B cell (primary cell): ENCODE results near the gene ULK4. TPM values are rescaled to one million over a fixed set of nuclear protein-coding genes. Genes with fewer than 3 reads are reported as not detected.

ENCODE experiments used
- ATAC-seq: fragments of 200-7000 bp; cut with Tn5 transposase; one replicate; pipeline ENCODE4 v1.10.0; 2021; ENCODE audit warnings: low read depth, mild to moderate bottlenecking, moderate number of reproducible peaks, moderate library complexity
- CTCF ChIA-PET: fragments of 350-600 bp; sonication (Branson Sonifier 250); formaldehyde crosslinking; loops from one replicate; lab custom pipeline; 2021; ENCODE audit warnings: antibody characterized with exemption, inconsistent platforms; lab: Charles Lee
- POLR2A ChIA-PET: fragments of 350-600 bp; sonication (Branson Sonifier 250); formaldehyde crosslinking; loops from one replicate; lab custom pipeline; 2021; ENCODE audit warnings: antibody characterized with exemption; lab: Charles Lee
- DNase-seq: peaks from one replicate; pipeline ENCODE4 v3.0.0; 2013
- H2AFZ ChIP-seq: 2 replicates; pipeline ENCODE4 v1.6.1; 2012; ENCODE audit warnings: mild to moderate bottlenecking, low read depth, low read length; ENCODE audit not compliant: insufficient read depth, poor library complexity, severe bottlenecking
- H3K27ac ChIP-seq, 2 donors: 1 replicate in 1 of 2; 2 replicates in 1 of 2; pipeline ENCODE4 v1.5.1; 2012 to 2013; ENCODE audit warnings: low read length in 2 of 2, mild to moderate bottlenecking in 2 of 2, moderate library complexity in 1 of 2
- H3K27me3 ChIP-seq, 4 experiments: fragments of 200-600 bp in 1 of 4; sonication (generic) in 1 of 4; replicated peaks in 1 of 4; 1 replicate in 2 of 4; 2 replicates in 2 of 4; pipeline versions ENCODE4 v1.6.1 to v1.7.0; 2013 to 2016; ENCODE audit warnings: low read length in 3 of 4, mild to moderate bottlenecking in 2 of 4, mixed read lengths in 1 of 4, moderate library complexity in 1 of 4; ENCODE audit not compliant: insufficient read depth in 4 of 4, control insufficient read depth in 3 of 4; ENCODE audit errors: control extremely low read depth in 1 of 4
- H3K36me3 ChIP-seq, 2 experiments: replicated peaks in 1 of 2; 1 replicate in 1 of 2; 2 replicates in 1 of 2; pipeline versions ENCODE4 v1.6.1 to v1.7.1; 2013; ENCODE audit warnings: low read length in 1 of 2; ENCODE audit not compliant: insufficient read depth in 2 of 2, control insufficient read depth in 1 of 2; ENCODE audit errors: control extremely low read depth in 1 of 2, extremely low read depth in 1 of 2
- H3K4me1 ChIP-seq, 2 donors: fragments of 200-600 bp in 1 of 2; sonication (generic) in 1 of 2; 1 replicate in 1 of 2; 2 replicates in 1 of 2; pipeline versions ENCODE4 v1.5.1 to v1.6.1; 2013 to 2017; ENCODE audit warnings: low read length in 2 of 2; ENCODE audit not compliant: control insufficient read depth in 2 of 2, insufficient read depth in 2 of 2
- H3K4me2 ChIP-seq: replicated peaks from 2 replicates; pipeline ENCODE3; 2012; ENCODE audit warnings: mild to moderate bottlenecking, low read depth, low read length; ENCODE audit not compliant: poor library complexity, severe bottlenecking
- H3K4me3 ChIP-seq, 5 experiments: fragments of 200-600 bp in 1 of 5; sonication (generic) in 1 of 5; 1 replicate in 3 of 5; 2 replicates in 2 of 5; pipeline versions ENCODE4 v1.5.1 to v1.7.0; 2011 to 2016; ENCODE audit warnings: low read length in 4 of 5, mild to moderate bottlenecking in 4 of 5, low read depth in 2 of 5, control low read depth in 1 of 5, moderate library complexity in 1 of 5; ENCODE audit not compliant: insufficient read depth in 1 of 5; ENCODE audit errors: control extremely low read depth in 1 of 5, extremely low read depth in 1 of 5
- H3K79me2 ChIP-seq: fragments of 200-600 bp; sonication (generic); one replicate; pipeline ENCODE4 v1.6.0; 2016; ENCODE audit warnings: low read length; ENCODE audit not compliant: control insufficient read depth, insufficient read depth
- H3K9ac ChIP-seq: fragments of 200-600 bp; sonication (generic); 2 replicates; pipeline ENCODE4 v1.6.1; 2017; ENCODE audit warnings: mild to moderate bottlenecking, low read length, moderate library complexity
- H3K9me3 ChIP-seq, 3 donors: one replicate each; pipeline versions ENCODE4 v1.6.1 to v1.7.1; 2013; ENCODE audit warnings: low read length in 2 of 3; ENCODE audit not compliant: control insufficient read depth in 2 of 3, insufficient read depth in 1 of 3; ENCODE audit errors: control extremely low read depth in 1 of 3
- H4K20me1 ChIP-seq: 2 replicates; pipeline ENCODE4 v1.6.0; 2012; ENCODE audit warnings: mild to moderate bottlenecking, low read length; ENCODE audit not compliant: insufficient read depth, control insufficient read depth, poor library complexity, severe bottlenecking
- H3K27ac Mint-ChIP-seq: one replicate; pipeline ENCODE4 v1.8.0; 2021; ENCODE audit warnings: mixed read lengths
- H3K27me3 Mint-ChIP-seq: one replicate; pipeline ENCODE4 v1.8.0; 2021; ENCODE audit warnings: mixed read lengths
- H3K4me1 Mint-ChIP-seq: one replicate; pipeline ENCODE4 v1.8.0; 2021; ENCODE audit warnings: mixed read lengths
- H3K4me3 Mint-ChIP-seq: one replicate; pipeline ENCODE4 v1.8.0; 2021; ENCODE audit warnings: mixed read lengths
- H3K9me3 Mint-ChIP-seq: one replicate; pipeline ENCODE4 v1.8.0; 2022; ENCODE audit warnings: mixed read lengths; ENCODE audit not compliant: insufficient read depth
- EZH2 ChIP-seq: IDR thresholded peaks from 2 replicates; pipeline ENCODE4 v1.6.1; 2012; ENCODE audit warnings: borderline replicate concordance, low read depth, mild to moderate bottlenecking, moderate library complexity, low read length; ENCODE audit not compliant: insufficient read depth, poor library complexity, severe bottlenecking
- WGBS: methylation state at CpG from one replicate; pipeline ENCODE4 v1.1.5; 2013; ENCODE audit warnings: missing lambda C conversion rate; ENCODE audit not compliant: insufficient coverage; 5-methylcytosine and 5-hydroxymethylcytosine counted together
- intact Hi-C: fragments of 100-400 bp; cut with micrococcal nuclease; formaldehyde crosslinking; loops from one replicate; pipeline ENCODE4 v1.10.0; 2022
- polyA plus RNA-seq: library from polyadenylated mRNA; depleted of rRNA; stranded (reverse); fragments of >200 nt; gene quantifications from 2 replicates; pipeline ENCODE4 v1.2.3, GENCODE V29; 2012
- total RNA-seq, 2 donors: library from RNA; stranded (reverse); fragments of 120-200 nt in 1 of 2; gene quantifications; 1 replicate in 1 of 2; 2 replicates in 1 of 2; pipeline versions ENCODE4 v1.2.3 to v1.2.4, GENCODE V29; 2013 to 2022
- TF ChIP-seq, protein P1 (sequence below): fragments of 200-600 bp; IDR thresholded peaks from one replicate; pipeline ENCODE4 v1.8.0; 2022; ENCODE audit warnings: antibody characterized with exemption, mild to moderate bottlenecking

The ULK4 gene
- total and polyA plus RNA-seq, 2 donors (not counting 1 experiment from before 2014, with no cell fraction given) = 5.2 to 33.7 TPM

GRCh38 chr3:41683666-41684350 is 278.1 kb downstream of the ULK4 start:
- whole genome bisulfite sequencing = 94% methylated on average over 8 of the region's 10 CpGs
- Histone ChIP-seq H3K9ac (no peak overlapping the region), H2AFZ (no peak overlapping the region), H3K9me3 (peaks cover 0 to 2% (median 0%) of the 10 kb centered on the region in 3 donors), H3K27me3 (no peaks in the 10 kb centered on the region), H3K27ac (no peak overlapping the region), H3K4me1 (no peaks in the 10 kb centered on the region), H4K20me1 (no peaks in the 10 kb centered on the region), H3K36me3 (peaks cover 0 to 2% of the 10 kb centered on the region in 2 experiments), H3K4me2 (no peak overlapping the region), H3K4me3 (no peak overlapping the region), H3K79me2 (no peaks in the 10 kb centered on the region)
- H3K4me3 Mint-ChIP-seq = no peak overlapping the region
- TF ChIP-seq EZH2 = no peak
- TF ChIP-seq, protein P1, sequence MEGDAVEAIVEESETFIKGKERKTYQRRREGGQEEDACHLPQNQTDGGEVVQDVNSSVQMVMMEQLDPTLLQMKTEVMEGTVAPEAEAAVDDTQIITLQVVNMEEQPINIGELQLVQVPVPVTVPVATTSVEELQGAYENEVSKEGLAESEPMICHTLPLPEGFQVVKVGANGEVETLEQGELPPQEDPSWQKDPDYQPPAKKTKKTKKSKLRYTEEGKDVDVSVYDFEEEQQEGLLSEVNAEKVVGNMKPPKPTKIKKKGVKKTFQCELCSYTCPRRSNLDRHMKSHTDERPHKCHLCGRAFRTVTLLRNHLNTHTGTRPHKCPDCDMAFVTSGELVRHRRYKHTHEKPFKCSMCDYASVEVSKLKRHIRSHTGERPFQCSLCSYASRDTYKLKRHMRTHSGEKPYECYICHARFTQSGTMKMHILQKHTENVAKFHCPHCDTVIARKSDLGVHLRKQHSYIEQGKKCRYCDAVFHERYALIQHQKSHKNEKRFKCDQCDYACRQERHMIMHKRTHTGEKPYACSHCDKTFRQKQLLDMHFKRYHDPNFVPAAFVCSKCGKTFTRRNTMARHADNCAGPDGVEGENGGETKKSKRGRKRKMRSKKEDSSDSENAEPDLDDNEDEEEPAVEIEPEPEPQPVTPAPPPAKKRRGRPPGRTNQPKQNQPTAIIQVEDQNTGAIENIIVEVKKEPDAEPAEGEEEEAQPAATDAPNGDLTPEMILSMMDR = no peak
- POLR2A ChIA-PET = no interaction called here
- DNase-seq = no peak
- CTCF ChIA-PET = no interaction called here
- H3K4me1 Mint-ChIP-seq = no peaks in the 10 kb centered on the region
- intact Hi-C loops = no loop called here
- H3K9me3 Mint-ChIP-seq = no peaks in the 10 kb centered on the region
- no peak for ATAC-seq
- no peak overlapping the region for H3K27ac Mint-ChIP-seq
- no peaks in the 10 kb centered on the region for H3K27me3 Mint-ChIP-seq

DNA sequence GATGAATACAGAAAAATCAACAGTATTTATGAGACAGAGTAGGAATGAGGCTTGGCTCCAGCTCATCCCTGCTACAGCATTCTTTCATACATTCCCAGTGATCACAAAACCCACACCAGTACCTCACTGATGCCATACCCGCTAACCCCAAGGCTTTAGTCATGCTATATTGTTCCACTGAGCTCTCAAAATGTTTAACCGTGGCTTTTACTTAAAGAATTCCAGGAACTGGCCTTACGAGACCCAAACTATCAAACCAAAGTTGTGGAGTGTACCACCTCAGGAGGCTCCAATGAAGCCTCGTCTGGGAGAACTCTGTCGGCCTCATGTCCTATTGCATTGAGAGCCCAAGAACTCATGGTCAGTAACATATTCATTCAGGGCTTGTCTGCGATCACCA is 278.9 kb downstream of the ULK4 start:
- ChIA-PET POLR2A (no interaction called here), CTCF (no interaction called here)
- H3K4me1 Mint-ChIP-seq = no peaks in the 10 kb centered on the region
- DNase-seq (no peak), ATAC-seq (no peak)
- no peak overlapping the region for H3K27ac Mint-ChIP-seq
- H3K4me3 Mint-ChIP-seq = no peak overlapping the region
- H3K27me3 Mint-ChIP-seq = no peaks in the 10 kb centered on the region
- Histone ChIP-seq H2AFZ (no peak overlapping the region), H3K4me3 (no peak overlapping the region), H3K27me3 (no peaks in the 10 kb centered on the region), H3K36me3 (peaks cover 0 to 2% of the 10 kb centered on the region in 2 experiments), H3K4me2 (no peak overlapping the region), H4K20me1 (no peaks in the 10 kb centered on the region), H3K9ac (no peak overlapping the region), H3K79me2 (no peaks in the 10 kb centered on the region), H3K4me1 (no peaks in the 10 kb centered on the region), H3K9me3 (no peaks in the 10 kb centered on the region), H3K27ac (no peak overlapping the region)
- TF ChIP-seq, protein P1 = no peak
- no peak for TF ChIP-seq EZH2
- intact Hi-C loops = no loop called here
- WGBS = 99% methylated on average over 6 of the region's 6 CpGs
- no peaks in the 10 kb centered on the region for H3K9me3 Mint-ChIP-seq
